ENCODE measurements around the gene EPSTI1.

DNA sequence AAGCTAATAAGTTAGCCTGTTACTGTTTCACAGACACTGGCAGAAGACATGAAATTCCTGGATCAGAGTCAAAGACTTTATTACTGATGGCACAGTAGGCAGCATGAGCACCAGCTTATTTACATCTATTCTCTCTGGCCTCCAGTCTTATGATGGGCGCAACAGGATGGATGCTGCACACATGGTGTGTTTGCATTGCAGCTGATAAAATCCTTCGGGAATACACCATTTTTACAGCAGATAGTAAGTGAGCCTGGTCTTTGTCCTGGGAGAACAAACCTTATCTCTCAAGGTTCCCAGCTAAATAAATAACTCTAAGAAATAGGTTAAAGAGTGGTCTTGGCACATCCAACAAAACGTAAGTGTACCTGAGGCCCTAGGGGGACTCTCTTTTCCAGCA, 16.0 kb downstream of the EPSTI1 start:
- TF ChIP-seq SUZ12 (IDR thresholded peaks at IDR 0.05; ENCODE audit: extremely low read depth, insufficient read depth, insufficient read length): no peak
- TF ChIP-seq ZNF274 (IDR thresholded peaks at IDR 0.05; ENCODE audit: low read depth, low read length): no peak

Data from NT2/D1 (cell line).